CD4-positive, alpha-beta T cell (primary cell): ENCODE data around the gene TLR8. TPM values are rescaled to one million over a fixed set of nuclear protein-coding genes. Genes with fewer than 3 reads are reported as not detected.

Experiments
- ATAC-seq: fragments of 200-7000 bp; cut with Tn5 transposase; one replicate; pipeline ENCODE4 v1.10.0; 2022; ENCODE audit warnings: mild to moderate bottlenecking; ENCODE audit not compliant: poor library complexity
- CTCF ChIA-PET: fragments of 350-600 bp; sonication (Branson Sonifier 250); formaldehyde crosslinking; loops from one replicate; lab custom pipeline; 2021; ENCODE audit warnings: antibody characterized with exemption, inconsistent platforms; lab: Charles Lee
- POLR2A ChIA-PET: fragments of 350-600 bp; sonication (Branson Sonifier 250); formaldehyde crosslinking; loops from one replicate; lab custom pipeline; 2021; ENCODE audit warnings: antibody characterized with exemption, inconsistent platforms; lab: Charles Lee
- DNase-seq, 14 experiments: peaks; one replicate each; pipeline ENCODE4 v3.0.0-alpha.2; 2013 to 2020; ENCODE audit warnings: mixed read lengths in 2 of 14
- H3K27ac ChIP-seq, 2 donors: one replicate each; pipeline versions ENCODE4 v1.5.1 to v1.7.0; 2013; ENCODE audit warnings: low read length in 2 of 2, low read depth in 1 of 2, mild to moderate bottlenecking in 1 of 2
- H3K27me3 ChIP-seq, 2 experiments: 1 replicate in 1 of 2; 2 replicates in 1 of 2; pipeline versions ENCODE4 v1.6.1 to v1.7.0; 2013; ENCODE audit warnings: low read length in 2 of 2, control low read depth in 1 of 2, mild to moderate bottlenecking in 1 of 2, moderate library complexity in 1 of 2; ENCODE audit not compliant: insufficient read depth in 2 of 2, control insufficient read depth in 1 of 2
- H3K36me3 ChIP-seq: one replicate; pipeline ENCODE4 v1.6.1; 2013; ENCODE audit warnings: low read length, control low read depth; ENCODE audit not compliant: insufficient read depth
- H3K4me1 ChIP-seq: one replicate; pipeline ENCODE4 v1.6.1; 2013; ENCODE audit warnings: low read length, control low read depth; ENCODE audit not compliant: insufficient read depth
- H3K4me3 ChIP-seq: one replicate; pipeline ENCODE4 v1.5.1; 2013; ENCODE audit warnings: mild to moderate bottlenecking, low read length, moderate library complexity
- H3K9me3 ChIP-seq, 2 experiments: 1 replicate in 1 of 2; 2 replicates in 1 of 2; pipeline versions ENCODE4 v1.6.1 to v1.7.0; 2013; ENCODE audit warnings: low read length in 2 of 2, mild to moderate bottlenecking in 2 of 2, control low read depth in 1 of 2, moderate library complexity in 1 of 2; ENCODE audit not compliant: control insufficient read depth in 1 of 2, insufficient read depth in 1 of 2
- H3K27ac Mint-ChIP-seq: one replicate; pipeline ENCODE4 v1.8.0; 2020; ENCODE audit warnings: mixed read lengths
- H3K27me3 Mint-ChIP-seq: one replicate; pipeline ENCODE4 v1.8.0; 2021; ENCODE audit warnings: mixed read lengths
- H3K36me3 Mint-ChIP-seq: one replicate; pipeline ENCODE4 v1.8.0; 2021; ENCODE audit warnings: low read depth, mixed read lengths
- H3K4me1 Mint-ChIP-seq: one replicate; pipeline ENCODE4 v1.8.0; 2021; ENCODE audit warnings: low read depth, mixed read lengths
- H3K4me3 Mint-ChIP-seq: one replicate; pipeline ENCODE4 v1.8.0; 2020; ENCODE audit warnings: mild to moderate bottlenecking, mixed read lengths
- H3K9me3 Mint-ChIP-seq: one replicate; pipeline ENCODE4 v1.8.0; 2020; ENCODE audit warnings: mixed read lengths
- CTCF ChIP-seq: fragments of 200-600 bp; IDR thresholded peaks from one replicate; pipeline ENCODE4 v1.8.0; 2022; ENCODE audit warnings: antibody characterized with exemption, mild to moderate bottlenecking
- intact Hi-C, 2 experiments: fragments of 100-400 bp; cut with DNase I in 1 of 2; cut with micrococcal nuclease in 1 of 2; formaldehyde crosslinking; loops; one replicate each; pipeline versions ENCODE4 v1.15.1 to v1.9.0; 2023 to 2025; cut with DNase I, micrococcal nuclease
- total RNA-seq, 174 experiments: library from RNA in 2 of 174; stranded (reverse) in 2 of 174; gene quantifications; one replicate each; pipeline ENCODE4 v1.2.3 and lab custom pipeline; 2021 to 2026

TLR8 gene
- total RNA-seq, 2 experiments from 2014 or later: 0.08 TPM

DNA sequence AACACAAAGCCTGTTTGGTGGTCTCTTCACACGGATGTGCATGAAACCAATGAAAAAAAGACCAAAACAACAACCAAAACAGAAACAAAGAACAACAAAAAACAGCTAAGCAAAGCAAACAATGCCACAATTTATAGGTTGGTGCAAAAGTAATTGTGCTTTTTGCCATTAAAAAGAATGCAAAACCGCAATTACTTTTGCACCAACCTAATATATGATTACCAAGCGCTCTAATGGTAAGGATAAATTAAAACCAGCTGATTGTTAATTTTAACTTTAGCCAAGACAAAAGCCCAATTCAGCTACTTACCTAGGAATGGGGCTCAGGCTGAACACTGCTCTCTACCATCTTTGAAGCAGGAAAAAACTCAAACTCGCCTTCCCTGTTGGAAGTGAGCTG, 39.1 kb downstream of the TLR8 start:
- H3K27ac ChIP-seq: no peak overlapping the region
- H3K27ac Mint-ChIP-seq: no peak overlapping the region
- TF ChIP-seq CTCF: no peak
- ATAC-seq: no peak
- H3K27me3 ChIP-seq: no peaks in the 10 kb centered on the region
- H3K9me3 ChIP-seq: no peaks in the 10 kb centered on the region
- ChIA-PET POLR2A (interaction anchor here (2.1 to 17.7 kb wide), 2 partner anchors 27 to 542 kb away, joined by 17 to 1050 read pairs; partner anchors contain the start of gene TMSB4X), CTCF (interaction anchor here (1.8 to 3.1 kb wide), 4 partner anchors 57 to 544 kb away, joined by 10 to 72 read pairs (median 45); no protein-coding TSS in a partner anchor)
- no peak overlapping the region for H3K4me3 ChIP-seq
- no peaks in the 10 kb centered on the region for H3K36me3 Mint-ChIP-seq
- H3K4me3 Mint-ChIP-seq: no peak overlapping the region
- H3K4me1 Mint-ChIP-seq: peaks cover 45% of the 10 kb centered on the region
- H3K36me3 ChIP-seq: no peaks in the 10 kb centered on the region
- peaks cover 38% of the 10 kb centered on the region for H3K4me1 ChIP-seq
- H3K9me3 Mint-ChIP-seq: no peaks in the 10 kb centered on the region
- DNase-seq: no peak
- intact Hi-C loops: loop anchor here in 1 of 2 experiments (5.0 to 10.0 kb wide), 2 partner anchors 399 to 702 kb away; no protein-coding TSS in a partner anchor
- no peaks in the 10 kb centered on the region for H3K27me3 Mint-ChIP-seq

GRCh38 chrX:12946406-12946805, 40.0 kb downstream of the TLR8 start:
- CTCF ChIA-PET: interaction anchor here (0.6 to 5.7 kb wide), 59 partner anchors 8 to 1082 kb away, joined by 3 to 181 read pairs (median 5); partner anchors contain the start of genes GEMIN8, RAB9A and TMSB4X
- peaks cover 44% of the 10 kb centered on the region for H3K4me1 ChIP-seq

More at GRCh38 chrX:12946406-12946805, 40.0 kb downstream of the TLR8 start:
- Histone ChIP-seq H3K36me3 (no peaks in the 10 kb centered on the region), H3K27me3 (no peaks in the 10 kb centered on the region), H3K27ac (no peak overlapping the region), H3K4me3 (no peak overlapping the region), H3K9me3 (no peaks in the 10 kb centered on the region)
- peak overlapping the region; percentile 95 for H3K27ac Mint-ChIP-seq
- H3K9me3 Mint-ChIP-seq: no peaks in the 10 kb centered on the region
- no peaks in the 10 kb centered on the region for H3K36me3 Mint-ChIP-seq
- DNase-seq: no peak
- intact Hi-C loops: loop anchor here in 1 of 2 experiments (1.0 to 10.0 kb wide), 4 partner anchors 146 to 701 kb away; no protein-coding TSS in a partner anchor
- peaks cover 54% of the 10 kb centered on the region for H3K4me1 Mint-ChIP-seq
- POLR2A ChIA-PET: interaction anchor here (0.5 to 17.7 kb wide), 15 partner anchors 11 to 744 kb away, joined by 3 to 1050 read pairs (median 5); partner anchors contain the start of genes PRPS2 and TMSB4X
- ATAC-seq: no peak
- H3K27me3 Mint-ChIP-seq: no peaks in the 10 kb centered on the region
- H3K4me3 Mint-ChIP-seq: no peak overlapping the region
- no peak for TF ChIP-seq CTCF
